Non-pigmented ciliary epithelial cell (primary cell): ENCODE measurements around the gene HAPLN3.

Experiments
- DNase-seq: peaks from one replicate; pipeline ENCODE4 v3.0.0-alpha.2; 2010; ENCODE audit warnings: low read depth

The HAPLN3 gene

DNA sequence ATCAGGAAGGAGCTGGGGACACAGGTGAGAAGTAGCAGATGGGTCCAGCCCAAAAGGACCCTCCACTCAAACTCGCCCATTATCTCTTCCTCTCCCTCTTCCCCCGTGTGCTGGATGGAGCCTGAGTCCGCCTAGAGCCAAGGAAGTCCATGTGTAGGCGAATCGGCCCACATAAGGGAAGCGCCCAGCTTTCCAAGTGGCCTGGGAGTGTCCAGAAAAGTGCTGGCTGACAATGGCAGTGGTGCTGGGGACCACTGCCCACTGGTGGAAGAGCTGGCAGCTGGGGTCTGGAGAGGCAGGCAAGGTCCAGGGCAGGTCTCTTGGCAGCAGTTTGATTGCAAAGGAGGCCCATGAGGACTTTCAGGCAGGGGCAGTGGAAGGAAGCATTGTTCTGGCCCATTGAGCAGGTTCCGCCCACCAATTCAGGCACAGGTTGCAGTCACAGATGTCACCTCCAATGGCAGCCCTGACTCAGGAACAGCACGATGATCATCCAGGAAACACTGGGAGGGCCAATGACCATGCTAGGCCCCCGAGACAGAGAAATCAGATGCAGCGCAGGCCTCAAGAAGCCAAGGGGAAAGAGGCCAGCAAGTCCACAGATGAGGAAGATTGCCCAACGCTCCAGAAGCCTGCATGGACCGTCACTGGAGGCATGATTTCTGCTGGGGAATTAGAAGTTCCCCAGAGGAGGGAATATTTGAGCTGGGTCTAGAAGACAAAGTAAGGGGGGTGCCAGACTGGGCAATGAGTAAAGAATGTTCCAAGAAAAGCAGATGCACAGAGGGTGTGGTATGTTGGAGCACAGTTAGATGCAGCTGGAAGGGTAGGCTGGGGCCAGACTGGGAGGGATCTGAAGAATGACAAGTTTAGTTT lies 14.8 kb upstream of the HAPLN3 start:
- DNase-seq: no peak

GRCh38 chr15:88908697-88909621 lies 13.6 kb upstream of the HAPLN3 start:
- DNase-seq: no peak

GRCh38 chr15:88908123-88908522 lies 12.8 kb upstream of the HAPLN3 start:
- DNase-seq: no peak

DNA sequence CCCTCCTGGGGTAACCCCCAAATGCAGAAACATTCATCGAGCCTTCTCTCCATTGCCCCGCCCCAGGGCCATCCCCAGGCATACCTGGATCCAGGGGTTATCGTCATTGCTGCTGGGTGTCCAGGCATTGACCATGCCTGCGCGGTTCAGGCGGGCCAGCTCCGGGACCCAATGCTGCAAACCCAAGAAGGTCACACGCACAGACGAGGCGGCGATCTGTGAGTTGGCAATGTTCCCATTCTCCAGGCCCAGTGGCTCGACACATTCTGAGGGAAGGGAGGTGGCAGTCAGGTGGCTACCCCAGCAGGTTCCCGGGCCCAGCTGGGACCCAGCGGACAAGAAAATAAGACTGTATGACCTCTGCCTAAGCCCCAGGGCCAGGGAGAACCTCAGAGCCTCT lies 11.8 kb upstream of the HAPLN3 start:
- no peak for DNase-seq

GRCh38 chr15:88906551-88906950 lies 11.2 kb upstream of the HAPLN3 start:
- no peak for DNase-seq

GRCh38 chr15:88906130-88906529 lies 10.8 kb upstream of the HAPLN3 start:
- DNase-seq: no peak

DNA sequence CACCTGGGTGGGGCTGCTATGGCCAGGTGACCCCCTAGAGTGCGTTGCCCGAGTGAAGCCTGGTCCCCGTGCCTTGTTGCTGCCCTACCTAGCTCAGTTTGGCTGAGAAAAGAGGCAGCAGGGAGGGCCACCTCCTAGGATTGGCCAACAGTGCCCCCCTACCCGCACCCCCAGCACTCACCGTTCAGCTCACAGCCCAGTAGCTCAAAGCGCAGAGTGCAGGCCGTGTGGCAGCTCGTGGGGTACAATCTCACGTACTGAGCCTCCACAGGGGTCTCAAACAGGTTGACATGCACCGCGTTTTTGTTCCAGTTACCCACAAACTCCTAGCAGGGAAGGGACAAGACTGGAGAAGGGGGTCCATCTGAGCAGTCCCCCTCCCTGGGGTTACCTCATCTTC lies 10.2 kb upstream of the HAPLN3 start:
- DNase-seq: no peak

DNA sequence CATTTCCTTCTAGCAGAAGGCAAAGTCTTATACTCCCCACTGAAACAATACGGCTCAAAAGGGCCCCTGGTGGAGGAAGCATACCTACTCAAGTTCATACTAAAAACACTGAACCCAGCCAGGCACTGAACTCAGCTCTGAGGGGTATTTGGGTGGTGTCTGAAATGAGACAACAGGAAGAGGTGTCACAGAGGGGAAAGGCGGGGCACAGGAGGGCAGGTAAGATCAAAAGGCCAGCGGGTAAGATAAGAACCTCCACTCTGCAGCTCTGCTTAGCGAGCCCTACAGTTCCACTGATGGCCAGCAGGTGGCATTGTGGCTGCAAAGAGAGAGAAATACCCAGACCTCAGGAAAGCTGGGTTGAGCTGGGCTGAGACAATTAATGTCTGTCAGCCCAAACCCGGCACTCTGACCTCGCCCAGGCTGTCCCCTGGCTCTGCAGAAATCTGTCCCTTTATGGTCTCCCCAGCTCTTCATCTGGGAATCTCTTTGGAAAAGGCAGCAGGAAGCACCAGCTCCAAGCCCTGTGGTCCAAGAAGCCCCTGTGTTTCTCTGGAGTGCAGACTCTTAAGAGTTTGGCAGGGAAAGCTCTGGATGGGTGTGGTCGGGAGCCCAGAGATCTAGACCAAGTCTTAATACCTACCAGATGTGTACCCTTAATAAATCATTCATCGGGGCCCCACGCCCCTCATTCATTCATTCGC lies 9.4 kb upstream of the HAPLN3 start:
- DNase-seq: no peak

DNA sequence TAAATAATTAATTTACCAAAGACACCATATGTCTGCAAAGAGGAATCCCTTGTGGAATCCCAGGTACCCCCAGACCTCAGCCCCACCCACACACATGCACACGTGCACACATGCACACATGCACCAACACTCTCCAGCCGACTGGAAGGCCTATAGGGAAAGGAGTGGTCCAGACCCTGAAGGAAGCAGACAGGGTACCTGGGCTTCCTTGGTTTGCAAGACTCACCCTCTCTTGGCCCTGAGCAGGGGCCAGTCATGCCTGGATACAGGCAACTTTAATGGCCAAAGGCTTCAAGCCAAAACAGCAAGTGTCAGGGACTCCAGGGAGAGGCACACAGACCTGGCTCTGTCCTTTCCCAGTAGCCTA lies 8.9 kb upstream of the HAPLN3 start:
- no peak for DNase-seq

- no peak for DNase-seq
Measured at GRCh38 chr15:88902846-88903245, 7.5 kb upstream of the HAPLN3 start.

- no peak for DNase-seq
Measured at GRCh38 chr15:88902221-88902835, 7.0 kb upstream of the HAPLN3 start.

- DNase-seq: no peak
Measured at GRCh38 chr15:88901508-88902220, 6.3 kb upstream of the HAPLN3 start.

DNA sequence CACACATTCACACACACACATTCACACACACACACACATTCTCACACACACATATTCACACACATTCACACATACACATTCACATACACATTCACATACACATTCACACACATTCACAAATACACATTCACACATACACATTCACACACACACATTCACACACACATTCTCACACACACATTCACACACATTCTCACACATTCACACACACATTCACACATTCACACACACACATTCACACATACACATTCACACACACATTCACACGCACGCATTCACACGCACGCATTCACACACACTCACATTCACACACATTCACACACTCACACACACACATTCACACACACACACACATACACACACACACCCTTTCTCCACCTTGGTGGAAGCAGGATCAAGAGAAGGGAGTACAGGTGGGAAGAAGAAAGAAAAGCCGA lies 5.7 kb upstream of the HAPLN3 start:
- no peak for DNase-seq

DNA sequence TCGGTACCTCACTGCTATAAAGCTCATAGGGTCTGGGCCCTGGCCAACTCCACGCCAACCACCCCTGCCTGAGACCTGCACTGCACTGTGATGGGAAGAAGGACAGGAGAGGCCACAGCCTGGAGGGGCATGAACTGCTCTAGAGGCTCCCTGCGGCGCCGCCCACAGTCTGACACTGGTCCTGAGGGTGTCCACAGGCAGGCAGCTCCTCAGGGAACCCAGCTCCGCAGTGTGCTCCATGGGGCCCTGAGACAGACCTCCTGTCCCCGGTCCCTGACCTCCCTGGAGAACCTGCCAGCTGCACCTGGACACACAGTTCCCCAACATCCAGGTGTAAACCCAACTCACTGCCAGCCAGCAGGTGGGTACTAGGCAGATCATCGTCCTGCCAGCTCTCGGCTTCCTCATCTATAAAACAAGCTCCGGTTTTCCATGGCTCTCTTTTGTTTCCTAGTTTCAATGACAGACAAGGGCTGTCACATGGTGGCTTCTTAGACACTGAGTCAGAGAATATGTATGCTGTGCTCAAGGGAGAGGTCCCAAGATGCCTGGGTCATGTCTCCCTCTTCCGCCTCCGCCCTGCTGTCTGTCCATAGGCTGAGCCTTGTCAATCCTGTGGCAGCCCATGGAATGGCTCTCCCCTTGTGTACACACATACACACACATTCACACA lies 5.1 kb upstream of the HAPLN3 start:
- DNase-seq: no peak

GRCh38 chr15:88899251-88899650 lies 3.9 kb upstream of the HAPLN3 start:
- DNase-seq: no peak

- DNase-seq: no peak
Measured at GRCh38 chr15:88898736-88899135, 3.4 kb upstream of the HAPLN3 start.

GRCh38 chr15:88897456-88898194 lies 2.3 kb upstream of the HAPLN3 start:
- DNase-seq: no peak

DNA sequence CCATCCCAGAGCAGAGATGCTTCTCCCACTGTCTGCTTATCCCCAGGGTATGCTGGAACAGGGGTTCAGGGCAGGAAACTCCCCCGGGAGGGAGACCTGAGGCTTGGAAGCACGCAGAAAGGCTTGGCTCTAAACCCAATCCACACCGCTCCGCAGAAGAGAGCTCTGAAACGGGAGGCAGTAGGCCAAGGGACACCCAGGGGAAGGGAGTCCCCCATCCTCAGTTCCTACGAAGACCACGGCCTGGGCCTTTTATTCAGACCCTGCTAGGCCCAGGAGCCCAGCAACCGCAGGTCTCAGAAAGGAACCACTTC lies 1.8 kb upstream of the HAPLN3 start:
- no peak for DNase-seq

GRCh38 chr15:88896333-88897033 lies 1.1 kb upstream of the HAPLN3 start:
- no peak for DNase-seq
